Lower leg skin (tissue), 3 donors: Measurements from ENCODE around the gene SHC1.

ENCODE experiments used
- POLR2A ChIP-seq, 2 donors: fragments of 450-650 bp; IDR thresholded peaks; one replicate each; pipeline ENCODE4 v1.6.1; 2016 to 2017; ENCODE audit warnings: antibody characterized with exemption in 2 of 2, mild to moderate bottlenecking in 1 of 2, moderate library complexity in 1 of 2
- TF ChIP-seq, protein P1 (sequence below), 3 donors: fragments of 450-650 bp; IDR thresholded peaks; one replicate each; pipeline ENCODE4 v1.5.1; 2016; ENCODE audit warnings: antibody characterized with exemption in 3 of 3, mild to moderate bottlenecking in 3 of 3, moderate library complexity in 2 of 3

DNA sequence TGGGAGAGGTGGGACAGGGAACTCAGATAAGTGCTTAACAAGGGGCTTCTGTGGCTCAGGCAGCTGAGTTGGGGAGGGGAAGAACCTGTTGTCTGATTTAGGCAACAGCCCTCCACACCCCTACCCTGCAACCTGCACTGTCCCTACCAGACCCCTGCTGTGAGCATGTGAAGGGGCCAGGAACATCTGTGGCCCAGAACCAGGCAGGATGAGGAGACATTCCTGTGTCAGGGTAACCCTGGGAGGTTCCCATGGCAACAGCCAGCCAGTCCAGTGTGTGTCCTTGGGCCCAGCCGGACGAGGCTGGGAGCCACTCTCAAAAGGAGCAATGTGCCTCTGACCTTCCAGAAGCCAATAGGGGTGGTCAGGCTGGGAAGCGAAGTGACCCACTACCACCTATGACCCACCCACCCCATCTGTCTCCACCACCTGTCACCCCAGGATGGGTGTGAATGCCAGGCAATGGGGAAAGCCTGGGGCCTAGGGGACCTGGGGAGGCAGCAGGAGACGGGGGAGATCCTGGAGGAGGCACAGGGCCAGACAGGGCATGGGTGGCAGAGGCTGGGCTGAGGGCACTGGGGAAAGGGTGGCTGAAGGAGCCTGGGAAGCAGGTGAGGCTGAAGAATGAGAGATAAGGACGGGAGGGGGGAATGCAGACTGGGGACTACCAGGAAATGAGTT, 29.1 kb downstream of the SHC1 start:
- TF ChIP-seq, protein P1, sequence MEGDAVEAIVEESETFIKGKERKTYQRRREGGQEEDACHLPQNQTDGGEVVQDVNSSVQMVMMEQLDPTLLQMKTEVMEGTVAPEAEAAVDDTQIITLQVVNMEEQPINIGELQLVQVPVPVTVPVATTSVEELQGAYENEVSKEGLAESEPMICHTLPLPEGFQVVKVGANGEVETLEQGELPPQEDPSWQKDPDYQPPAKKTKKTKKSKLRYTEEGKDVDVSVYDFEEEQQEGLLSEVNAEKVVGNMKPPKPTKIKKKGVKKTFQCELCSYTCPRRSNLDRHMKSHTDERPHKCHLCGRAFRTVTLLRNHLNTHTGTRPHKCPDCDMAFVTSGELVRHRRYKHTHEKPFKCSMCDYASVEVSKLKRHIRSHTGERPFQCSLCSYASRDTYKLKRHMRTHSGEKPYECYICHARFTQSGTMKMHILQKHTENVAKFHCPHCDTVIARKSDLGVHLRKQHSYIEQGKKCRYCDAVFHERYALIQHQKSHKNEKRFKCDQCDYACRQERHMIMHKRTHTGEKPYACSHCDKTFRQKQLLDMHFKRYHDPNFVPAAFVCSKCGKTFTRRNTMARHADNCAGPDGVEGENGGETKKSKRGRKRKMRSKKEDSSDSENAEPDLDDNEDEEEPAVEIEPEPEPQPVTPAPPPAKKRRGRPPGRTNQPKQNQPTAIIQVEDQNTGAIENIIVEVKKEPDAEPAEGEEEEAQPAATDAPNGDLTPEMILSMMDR (IDR thresholded peaks at IDR 0.05): no peak
- no peak for TF ChIP-seq POLR2A (IDR thresholded peaks at IDR 0.05)
